NT2/D1 (cell line): ENCODE results near the gene OGFR.

Experiments used
- SUZ12 ChIP-seq: IDR thresholded peaks from 2 replicates; pipeline ENCODE4 v1.6.1; 2011; ENCODE audit not compliant: insufficient read length, insufficient read depth; ENCODE audit errors: extremely low read depth
- ZNF274 ChIP-seq: IDR thresholded peaks from 2 replicates; pipeline ENCODE4 v1.6.1; 2011; ENCODE audit warnings: mild to moderate bottlenecking, low read depth, low read length

DNA sequence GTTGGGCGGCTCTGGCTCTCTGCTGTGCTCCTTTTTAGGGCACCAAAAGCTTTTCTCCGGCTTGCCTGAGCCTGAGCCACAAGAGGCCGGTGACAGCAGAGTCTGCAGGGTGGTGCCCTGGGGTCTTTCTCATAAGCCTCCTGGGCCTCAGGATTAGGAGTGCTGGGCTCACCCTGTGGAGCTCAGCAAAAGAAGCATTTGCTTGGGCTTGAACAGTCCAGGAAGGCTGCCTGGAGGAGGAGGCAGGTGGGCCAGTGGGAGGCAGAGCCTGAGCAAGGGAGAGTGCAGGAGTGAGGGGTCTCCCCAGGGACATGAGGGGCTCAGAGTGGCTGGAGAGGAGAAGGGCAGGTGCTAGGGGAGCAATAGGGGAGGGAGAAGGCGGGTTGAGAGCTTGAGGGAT lies 41.2 kb upstream of the OGFR start:
- TF ChIP-seq SUZ12 = no peak
- TF ChIP-seq ZNF274 = no peak
